GM23338 (cell line): ENCODE measurements around the gene RTKN2. TPM values are rescaled to one million over a fixed set of nuclear protein-coding genes. Genes with fewer than 3 reads are reported as not detected.

Experiments used
- ATAC-seq: fragments of 200-7000 bp; cut with Tn5 transposase; 3 replicates; pipeline ENCODE4 v1.9.1; 2020
- DNase-seq: peaks from one replicate; pipeline ENCODE4 v3.0.0-alpha.2; 2015; ENCODE audit warnings: low spot score
- H2AFZ ChIP-seq: fragments of 200-600 bp; sonication (generic); 2 replicates; pipeline ENCODE4 v1.8.0; 2016; ENCODE audit warnings: antibody characterized with exemption, mild to moderate bottlenecking, moderate library complexity
- H3F3A ChIP-seq: fragments of 200-600 bp; sonication (generic); replicated peaks from 2 replicates; pipeline ENCODE4 v1.8.0; 2017; ENCODE audit warnings: antibody characterized with exemption, mixed run types, low read depth
- H3K27ac ChIP-seq: fragments of 200-600 bp; sonication (generic); 2 replicates; pipeline ENCODE4 v1.6.1; 2016; ENCODE audit warnings: low read depth
- H3K27me3 ChIP-seq: fragments of 200-600 bp; sonication (generic); 2 replicates; pipeline ENCODE4 v1.8.0; 2016; ENCODE audit warnings: mild to moderate bottlenecking, mixed run types, moderate library complexity; ENCODE audit not compliant: insufficient read depth
- H3K36me3 ChIP-seq: fragments of 200-600 bp; sonication (generic); 2 replicates; pipeline ENCODE4 v1.8.0; 2016; ENCODE audit warnings: mild to moderate bottlenecking; ENCODE audit not compliant: insufficient read depth
- H3K4me1 ChIP-seq: fragments of 200-600 bp; sonication (generic); 2 replicates; pipeline ENCODE4 v1.8.0; 2016; ENCODE audit warnings: mild to moderate bottlenecking, moderate library complexity; ENCODE audit not compliant: insufficient read depth
- H3K4me2 ChIP-seq: fragments of 200-600 bp; sonication (generic); 2 replicates; pipeline ENCODE4 v1.7.1; 2017; ENCODE audit warnings: mixed run types
- H3K4me3 ChIP-seq: fragments of 200-600 bp; sonication (generic); 2 replicates; pipeline ENCODE4 v1.6.1; 2016; ENCODE audit warnings: mixed run types
- H3K79me2 ChIP-seq: fragments of 200-600 bp; sonication (generic); replicated peaks from 2 replicates; pipeline ENCODE4 v1.8.0; 2017; ENCODE audit warnings: mild to moderate bottlenecking; ENCODE audit not compliant: insufficient read depth
- H3K9me2 ChIP-seq: fragments of 200-600 bp; sonication (generic); 2 replicates; pipeline ENCODE4 v1.8.0; 2017; ENCODE audit not compliant: insufficient read depth
- H4K20me1 ChIP-seq: fragments of 200-600 bp; sonication (generic); replicated peaks from 2 replicates; pipeline ENCODE4 v1.8.0; 2017; ENCODE audit warnings: mild to moderate bottlenecking; ENCODE audit not compliant: insufficient read depth
- H3K27ac Mint-ChIP-seq: 2 replicates; pipeline ENCODE4 v1.8.0; 2020; ENCODE audit warnings: inconsistent platforms, mild to moderate bottlenecking, moderate library complexity, mixed read lengths
- H3K27me3 Mint-ChIP-seq: 3 replicates; pipeline ENCODE4 v1.8.0; 2022; ENCODE audit warnings: low read depth, mild to moderate bottlenecking, moderate library complexity, mixed read lengths, inconsistent platforms; ENCODE audit not compliant: insufficient read depth, poor library complexity
- H3K36me3 Mint-ChIP-seq: 3 replicates; pipeline ENCODE4 v1.8.0; 2021; ENCODE audit warnings: low read depth, mild to moderate bottlenecking, inconsistent platforms, moderate library complexity, mixed read lengths
- H3K4me1 Mint-ChIP-seq: 3 replicates; pipeline ENCODE4 v1.8.0; 2020; ENCODE audit warnings: mild to moderate bottlenecking, inconsistent platforms, mixed read lengths
- H3K4me3 Mint-ChIP-seq: 3 replicates; pipeline ENCODE4 v1.8.0; 2021; ENCODE audit warnings: moderate library complexity, mild to moderate bottlenecking, inconsistent platforms, mixed read lengths
- H3K9me3 Mint-ChIP-seq: 3 replicates; pipeline ENCODE4 v1.8.0; 2020; ENCODE audit warnings: moderate library complexity, mild to moderate bottlenecking, inconsistent platforms, mixed read lengths
- CREB1 ChIP-seq: fragments of 250-450 bp; sonication (Bioruptor Pico); IDR thresholded peaks from 2 replicates; pipeline ENCODE4 v1.5.0; 2020; ENCODE audit warnings: low read depth, mild to moderate bottlenecking, moderate library complexity
- CTCF ChIP-seq, 2 experiments: fragments of 200-600 bp in 1 of 2; sonication (generic) in 1 of 2; conservative IDR thresholded peaks; 2 replicates each; pipeline versions ENCODE4 v1.5.1 to v1.6.1; 2016 to 2017; ENCODE audit warnings: antibody characterized with exemption in 2 of 2, low read depth in 2 of 2, mild to moderate bottlenecking in 2 of 2, moderate library complexity in 1 of 2
- ETS1 ChIP-seq: IDR thresholded peaks from 2 replicates; pipeline ENCODE4 v1.6.1; 2016; ENCODE audit warnings: antibody characterized with exemption
- EZH2 ChIP-seq: fragments of 200-600 bp; sonication (generic); IDR thresholded peaks from one replicate; pipeline ENCODE4 v1.8.0; 2017; ENCODE audit warnings: antibody characterized with exemption, mild to moderate bottlenecking, low read depth; ENCODE audit not compliant: unreplicated experiment
- EZH2phosphoT487 ChIP-seq: fragments of 200-600 bp; sonication (generic); IDR thresholded peaks from one replicate; pipeline ENCODE4 v1.8.1; 2018; ENCODE audit warnings: antibody characterized with exemption; ENCODE audit not compliant: unreplicated experiment
- JUNB ChIP-seq: IDR thresholded peaks from one replicate; pipeline ENCODE4 v1.6.1; 2016; ENCODE audit warnings: antibody characterized with exemption; ENCODE audit not compliant: unreplicated experiment
- NANOG ChIP-seq: IDR thresholded peaks from 2 replicates; pipeline ENCODE4 v1.6.1; 2016; ENCODE audit warnings: antibody characterized with exemption, borderline replicate concordance
- POLR2AphosphoS5 ChIP-seq: IDR thresholded peaks from 2 replicates; pipeline ENCODE4 v1.6.1; 2016; ENCODE audit warnings: antibody characterized with exemption, low read depth
- REST ChIP-seq: IDR thresholded peaks from one replicate; pipeline ENCODE4 v1.6.1; 2018; ENCODE audit warnings: antibody characterized with exemption; ENCODE audit not compliant: unreplicated experiment
- STAT1 ChIP-seq: IDR thresholded peaks from one replicate; pipeline ENCODE4 v1.6.1; 2016; ENCODE audit warnings: antibody characterized with exemption; ENCODE audit not compliant: unreplicated experiment
- ZNF114 ChIP-seq: fragments of 250-450 bp; sonication (Bioruptor Pico); IDR thresholded peaks from 2 replicates; pipeline ENCODE4 v1.5.0; 2020; ENCODE audit warnings: mild to moderate bottlenecking, moderate library complexity
- ZNF331 ChIP-seq: fragments of 250-450 bp; sonication (Bioruptor Pico); IDR thresholded peaks from 2 replicates; pipeline ENCODE4 v1.5.0; 2020; ENCODE audit warnings: low read depth, mild to moderate bottlenecking, moderate library complexity
- ZNF462 ChIP-seq: fragments of 250-450 bp; sonication (Bioruptor Pico); IDR thresholded peaks from 2 replicates; pipeline ENCODE4 v1.5.0; 2020; ENCODE audit warnings: mild to moderate bottlenecking, moderate library complexity
- polyA plus RNA-seq: library from polyadenylated mRNA; unstranded; fragments of >200 nt; fragmentation: Nextera tagmentation; extraction: Ambion mirVana; gene quantifications from 2 replicates; pipeline ENCODE4 v1.2.1, GENCODE V29; 2016
- total RNA-seq: library from RNA; depleted of rRNA; stranded (reverse); fragments of >200 nt; shearing (Covaris generic); gene quantifications from 2 replicates; pipeline ENCODE4 v1.2.3, GENCODE V29; 2014

The RTKN2 gene
- total and polyA plus RNA-seq, 2 experiments from 2014 or later: 15.3 to 23.6 TPM

GRCh38 chr10:62259456-62259855 lies 9.2 kb downstream of the RTKN2 start:
- DNase-seq: no peak
- H3K36me3 Mint-ChIP-seq: peaks cover 30% of the 10 kb centered on the region

More at GRCh38 chr10:62259456-62259855, 9.2 kb downstream of the RTKN2 start:
- Histone ChIP-seq H3F3A (no peaks in the 10 kb centered on the region), H3K9me2 (no peaks in the 10 kb centered on the region), H3K27ac (no peak overlapping the region), H3K36me3 (peaks cover 15% of the 10 kb centered on the region; the same call in 1 of the 2 replicates), H3K4me3 (no peak overlapping the region), H3K27me3 (no peaks in the 10 kb centered on the region), H3K79me2 (peaks cover 47% of the 10 kb centered on the region), H4K20me1 (peaks cover 4% of the 10 kb centered on the region; the same call in 1 of the 2 replicates), H3K4me2 (no peak overlapping the region), H2AFZ (no peak overlapping the region), H3K4me1 (no peaks in the 10 kb centered on the region)
- no peaks in the 10 kb centered on the region for H3K9me3 Mint-ChIP-seq
- ATAC-seq: no peak
- H3K4me3 Mint-ChIP-seq: no peak overlapping the region
- no peak overlapping the region for H3K27ac Mint-ChIP-seq
- peaks cover 4% of the 10 kb centered on the region; the same call in 2 of the 3 replicates for H3K4me1 Mint-ChIP-seq
- H3K27me3 Mint-ChIP-seq: no peaks in the 10 kb centered on the region
- TF ChIP-seq STAT1 (no peak), CREB1 (no peak), ZNF331 (CRISPR knock-in tag) (no peak), EZH2 (no peak), JUNB (no peak), ETS1 (no peak), CTCF (conservative IDR thresholded peaks at IDR 0.05; ENCODE audit: low read depth in 2 of 2) (no peak), REST (no peak), EZH2phosphoT487 (no peak), POLR2AphosphoS5 (no peak), NANOG (no peak), ZNF462 (CRISPR knock-in tag) (no peak), ZNF114 (no peak)
